ENCODE measurements around the gene LAMA4. TPM values are rescaled to one million over a fixed set of nuclear protein-coding genes. Genes with fewer than 3 reads are reported as not detected.
A peak's percentile ranks its signal among the peaks of the same experiment; 100 is the strongest.

LAMA4 gene
- 497 and 606 TPM in 2 replicates for total RNA-seq

DNA sequence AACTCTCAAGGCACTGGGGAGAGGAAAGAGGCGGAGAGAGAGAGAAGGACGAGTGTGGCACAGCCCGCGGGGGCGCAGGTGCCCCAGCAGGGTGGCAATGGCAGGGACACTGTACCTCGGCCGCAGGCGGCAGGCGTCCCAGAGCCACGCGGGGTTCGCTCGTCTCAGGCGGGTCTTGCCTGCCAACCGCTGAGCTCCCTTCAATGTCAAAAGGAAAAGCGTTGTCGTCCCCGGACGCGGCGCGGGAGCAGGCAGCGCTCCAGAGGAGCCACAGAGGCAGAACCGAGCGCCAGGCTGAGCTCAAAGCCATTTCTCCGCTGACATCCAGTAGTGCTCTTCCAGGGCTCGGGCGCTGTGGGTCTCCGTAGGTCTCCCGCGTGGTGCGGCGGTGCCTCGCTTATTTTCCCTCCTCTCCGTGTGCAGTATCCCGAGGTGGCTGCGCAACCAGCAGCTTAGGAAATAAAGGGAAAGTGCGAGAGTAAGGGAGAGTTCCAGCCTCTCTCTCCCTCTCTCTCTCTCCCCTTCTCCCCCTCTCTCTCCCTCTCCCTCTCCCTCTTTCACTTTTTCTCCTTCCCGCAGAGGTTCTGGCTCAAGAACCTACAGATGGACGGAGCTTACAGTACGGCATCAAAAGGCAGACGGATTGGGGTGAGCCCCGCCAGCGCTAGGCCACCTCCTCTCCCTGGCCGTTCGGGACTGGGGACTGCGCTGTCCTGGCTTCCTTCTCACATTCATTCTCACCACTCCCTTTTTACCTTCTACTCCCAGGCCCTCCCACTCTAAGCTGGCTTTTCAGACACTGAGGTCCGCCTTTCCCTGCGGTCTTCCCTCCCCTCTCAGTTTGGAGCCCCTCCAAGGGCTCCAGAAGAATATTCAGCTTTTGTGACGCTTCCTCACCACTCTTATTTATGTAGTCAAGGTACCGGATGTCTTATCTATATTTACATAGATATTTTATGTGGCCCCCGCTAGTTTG, at the start of gene LAMA4:
LAMA4 (minus strand) TSS at position 727 of the 976 bp plus-strand sequence; CDS start at position 310, 417 bp downstream.
- DNase-seq (ENCODE audit: low read depth in 2 of 2) = peak; percentile 51 to 85

DNA sequence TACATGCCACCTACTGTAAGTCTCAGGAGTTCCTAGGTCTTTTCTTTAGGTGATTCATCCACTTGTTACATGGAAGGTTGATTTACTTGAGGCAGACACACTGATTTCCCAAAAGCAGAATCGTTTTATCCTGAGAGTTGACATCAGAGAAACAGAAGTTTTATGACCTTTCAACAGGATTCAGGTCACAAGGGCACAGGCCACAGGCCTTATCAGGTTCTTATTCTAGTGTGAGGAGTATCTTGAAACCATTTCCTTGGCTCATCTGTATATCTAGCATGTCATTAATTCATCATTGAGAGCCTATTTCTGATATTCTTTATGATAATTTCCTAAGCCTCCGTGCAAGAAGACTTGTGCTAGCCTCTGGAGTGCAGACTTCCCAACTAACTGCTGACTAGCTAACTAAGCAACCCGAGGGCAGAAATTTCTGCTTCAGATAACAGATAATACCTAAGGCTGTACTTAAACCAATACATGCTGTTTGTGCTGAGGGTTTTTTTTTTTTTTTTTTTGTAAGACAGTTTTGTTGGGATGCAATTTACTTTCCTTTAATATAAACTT, 47.9 kb upstream of the LAMA4 start:
- no peak for DNase-seq (ENCODE audit: low read depth in 2 of 2)

- DNase-seq (ENCODE audit: low read depth in 2 of 2) = no peak
These were observed 46.5 kb upstream of the LAMA4 start for GRCh38 chr6:112300896-112301295.

GRCh38 chr6:112298816-112299281, 44.5 kb upstream of the LAMA4 start:
- DNase-seq (ENCODE audit: low read depth in 2 of 2) = peak in 1 of 2 donors; percentile 45

- peak in 1 of 2 donors; percentile 90 for DNase-seq (ENCODE audit: low read depth in 2 of 2)
These were observed 43.8 kb upstream of the LAMA4 start for GRCh38 chr6:112298021-112298745.

DNA sequence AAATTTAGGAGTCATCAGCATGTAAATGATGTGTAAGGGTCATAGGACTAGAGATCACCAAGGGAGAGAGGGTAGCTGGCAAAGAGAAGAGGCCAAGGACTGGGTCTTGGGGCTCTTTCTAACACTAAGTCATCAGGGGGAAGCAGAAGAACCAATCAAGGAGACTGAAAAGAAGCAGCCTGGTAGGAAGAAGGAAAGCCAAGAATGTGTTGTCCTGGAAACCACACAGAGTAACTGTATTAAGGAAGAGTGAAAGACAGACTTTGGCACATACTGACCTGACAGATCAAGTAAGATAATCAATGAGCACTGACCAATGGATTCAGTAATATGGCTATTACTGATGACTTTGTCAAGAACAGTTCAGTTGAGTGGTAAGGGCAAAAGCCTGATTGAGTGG, 42.3 kb upstream of the LAMA4 start:
- no peak for DNase-seq (ENCODE audit: low read depth in 2 of 2)

DNA sequence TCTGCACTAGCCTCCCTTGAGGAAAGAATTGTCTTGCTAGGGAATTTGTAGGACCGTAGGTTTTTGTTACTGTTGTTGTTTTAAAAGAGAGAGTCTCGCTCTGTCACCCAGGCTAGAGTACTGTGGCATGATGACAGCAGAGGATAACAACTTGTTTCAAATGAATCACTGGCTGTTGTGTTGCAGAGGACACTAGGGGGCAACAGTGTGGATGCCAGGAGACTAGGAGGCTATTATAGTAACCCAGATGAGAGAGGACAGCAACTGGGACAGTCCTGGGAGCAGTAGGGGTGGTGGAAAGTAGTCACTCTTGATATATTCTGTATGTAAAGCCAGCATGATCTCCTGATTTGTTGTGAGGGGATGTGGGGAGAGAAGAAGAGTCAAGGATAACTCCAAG, 41.8 kb upstream of the LAMA4 start:
- DNase-seq (ENCODE audit: low read depth in 2 of 2) = peak; percentile 40 to 77

DNA sequence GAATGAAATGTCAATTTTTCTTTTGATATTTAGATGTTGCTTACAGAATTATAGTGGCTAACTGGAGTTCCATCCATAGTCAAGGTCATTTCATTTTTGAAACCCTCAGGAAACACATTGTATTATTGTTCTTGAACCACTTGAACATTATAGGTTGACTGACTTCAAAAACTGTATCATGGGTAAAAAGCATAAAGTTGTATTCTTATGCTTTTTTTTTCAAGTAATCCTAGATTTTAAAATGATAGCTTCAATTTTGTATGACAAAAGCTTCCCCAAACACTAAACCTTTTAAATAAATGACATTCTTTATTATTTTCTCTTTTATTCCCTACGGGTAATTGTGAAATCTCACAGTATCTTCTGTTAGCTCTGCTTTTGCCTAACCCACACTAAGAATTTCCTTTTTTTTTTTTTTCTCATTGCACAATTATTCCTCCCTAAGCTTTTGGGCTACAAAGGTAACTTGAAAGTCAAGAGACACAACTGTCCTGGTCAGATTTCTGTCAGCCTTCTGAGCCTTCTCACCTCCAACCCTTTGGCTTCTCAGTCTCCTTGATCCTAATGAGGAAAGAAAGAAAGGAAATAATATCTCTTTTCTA, 36.9 kb upstream of the LAMA4 start:
- DNase-seq (ENCODE audit: low read depth in 2 of 2) = no peak

DNA sequence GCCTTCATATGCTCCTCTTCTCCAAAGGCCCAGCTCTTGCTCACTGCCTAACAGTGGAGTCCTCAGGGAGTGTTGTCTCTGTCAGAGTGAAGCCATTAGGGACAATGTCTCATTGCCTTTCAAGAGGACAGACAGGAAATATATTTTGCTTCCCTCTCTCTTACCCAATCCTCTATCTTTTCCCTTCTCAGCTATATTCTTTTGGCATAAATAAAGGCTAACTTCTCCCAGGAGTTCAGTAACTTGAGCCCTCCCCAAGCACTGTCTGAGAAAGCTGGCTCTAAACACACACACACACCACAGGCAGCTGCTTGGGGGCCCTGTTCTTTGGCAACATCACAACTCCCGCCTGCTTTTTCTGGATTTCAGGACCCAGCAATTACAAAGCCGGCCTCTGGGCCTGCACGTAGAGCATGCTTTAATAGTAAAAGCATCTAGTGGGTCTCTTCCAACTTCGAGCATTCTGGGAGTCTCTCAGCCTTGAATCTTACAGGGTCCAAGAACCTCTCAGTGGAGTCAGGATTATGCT, 34.7 kb upstream of the LAMA4 start:
- no peak for DNase-seq (ENCODE audit: low read depth in 2 of 2)

DNA sequence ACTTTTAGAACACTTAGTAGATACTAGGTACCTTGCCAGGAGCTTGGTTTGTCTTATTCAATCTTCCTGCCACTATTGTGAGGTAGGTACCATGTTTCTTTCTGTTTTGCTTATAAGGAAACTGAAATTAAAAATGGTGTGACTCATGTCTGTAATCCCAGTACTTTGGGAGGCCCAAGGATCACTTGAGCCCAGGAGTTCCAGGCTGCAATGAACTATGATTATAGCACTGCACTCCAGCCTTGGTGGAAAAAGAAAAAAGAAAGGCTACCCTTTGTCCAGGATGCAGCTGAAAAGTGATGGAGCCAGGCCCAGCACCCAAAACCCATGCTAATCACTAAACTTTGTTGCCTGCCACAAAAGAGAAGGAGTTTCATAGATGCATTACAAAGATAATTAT, 34.1 kb upstream of the LAMA4 start:
- no peak for DNase-seq (ENCODE audit: low read depth in 2 of 2)

GRCh38 chr6:112287577-112288225, 33.3 kb upstream of the LAMA4 start:
- no peak for DNase-seq (ENCODE audit: low read depth in 2 of 2)

- no peak for DNase-seq (ENCODE audit: low read depth in 2 of 2)
These were observed 32.3 kb upstream of the LAMA4 start for GRCh38 chr6:112286500-112287144.

DNA sequence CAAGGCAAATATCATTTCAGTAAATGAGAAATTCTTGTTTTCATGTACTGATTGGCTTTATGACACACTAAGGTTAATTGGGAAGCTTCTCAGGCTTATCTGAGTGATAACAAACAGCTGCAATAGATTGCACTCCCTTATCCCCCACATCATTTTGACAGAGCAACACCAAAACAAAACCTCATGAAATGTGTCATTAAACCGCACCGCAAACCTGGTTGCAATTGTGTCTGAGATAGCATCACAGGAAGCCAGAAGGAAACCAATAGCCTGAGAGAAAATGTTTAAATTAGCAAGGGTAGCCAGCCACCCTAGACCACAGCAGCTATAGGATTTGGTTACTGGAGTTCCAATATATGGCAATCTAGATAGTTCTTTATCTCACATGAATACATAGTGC, 31.6 kb upstream of the LAMA4 start:
- no peak for DNase-seq (ENCODE audit: low read depth in 2 of 2)

DNA sequence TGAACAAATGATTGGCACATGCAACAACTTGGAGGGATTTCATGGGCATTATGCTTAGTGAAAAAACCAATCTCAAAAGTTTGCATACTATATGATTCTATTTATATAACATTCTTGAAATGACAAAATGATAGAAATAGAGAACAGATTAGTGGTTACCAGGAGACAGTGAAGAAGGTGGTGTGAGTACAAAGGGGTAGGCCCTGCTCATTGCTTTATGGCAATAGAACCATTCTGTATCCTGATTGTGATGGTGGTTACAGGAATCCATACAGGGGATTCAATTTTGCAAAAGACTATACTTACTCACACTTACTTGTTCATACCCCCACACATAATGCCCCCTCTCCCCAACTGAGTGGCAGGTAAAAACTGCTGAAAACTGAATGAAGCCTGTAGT, 30.2 kb upstream of the LAMA4 start:
- DNase-seq (ENCODE audit: low read depth in 2 of 2) = no peak

DNA sequence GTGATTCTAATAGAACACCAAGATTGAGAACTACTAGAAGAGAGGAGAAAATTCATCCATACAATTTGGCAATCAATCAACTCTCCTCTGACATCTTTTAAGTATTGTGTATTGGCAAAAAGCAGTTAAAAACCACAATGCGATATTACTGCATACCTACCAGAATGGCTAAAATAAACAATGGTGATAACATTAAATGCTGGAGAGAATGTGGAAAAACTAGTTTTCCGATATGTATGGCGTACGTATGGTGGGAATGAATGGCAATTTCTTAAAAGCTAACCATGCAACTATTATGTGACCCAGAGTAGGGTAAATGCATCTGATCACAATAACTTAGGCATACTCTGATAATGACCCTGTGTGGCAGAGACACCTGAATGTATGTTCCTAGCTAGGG, 29.3 kb upstream of the LAMA4 start:
- DNase-seq (ENCODE audit: low read depth in 2 of 2) = no peak

DNA sequence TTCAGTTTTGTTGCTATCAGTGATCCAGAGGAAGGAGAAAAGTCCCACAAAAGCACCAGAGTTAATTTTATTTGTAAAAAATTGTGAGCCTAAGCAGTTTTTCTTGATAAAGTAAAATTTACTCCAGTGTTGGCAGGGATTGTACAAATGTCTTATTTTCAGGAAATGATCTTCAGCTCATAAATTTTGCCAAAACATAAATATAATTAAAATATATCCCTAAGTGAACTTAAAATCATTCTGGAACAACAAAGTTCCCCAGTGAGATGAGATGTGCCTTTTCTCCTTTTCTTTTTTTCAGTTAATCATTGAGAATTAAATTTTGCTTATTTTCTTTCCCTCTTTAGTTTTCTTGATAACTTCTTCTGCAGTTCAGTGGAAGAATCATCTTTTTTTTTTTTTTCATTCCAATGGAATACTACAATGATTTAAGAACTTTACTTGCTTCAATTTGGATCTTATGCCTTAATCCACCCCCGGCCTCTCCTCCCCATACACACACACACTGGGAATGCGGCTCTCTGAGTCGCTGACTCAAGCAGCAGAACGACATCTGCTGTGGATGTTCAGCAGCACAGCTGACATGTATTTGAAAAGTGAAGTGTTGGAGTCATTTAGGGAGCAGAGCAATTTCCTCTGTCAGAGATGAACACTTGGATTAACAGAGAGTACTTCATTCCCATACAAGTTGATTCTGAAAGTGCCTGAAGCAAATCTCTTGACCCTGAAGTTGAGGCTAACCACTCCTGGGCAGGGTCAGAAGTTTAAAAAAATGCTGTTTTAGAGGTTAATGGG, 27.7 kb upstream of the LAMA4 start:
- DNase-seq (ENCODE audit: low read depth in 2 of 2) = peak; percentile 25 to 72

DNA sequence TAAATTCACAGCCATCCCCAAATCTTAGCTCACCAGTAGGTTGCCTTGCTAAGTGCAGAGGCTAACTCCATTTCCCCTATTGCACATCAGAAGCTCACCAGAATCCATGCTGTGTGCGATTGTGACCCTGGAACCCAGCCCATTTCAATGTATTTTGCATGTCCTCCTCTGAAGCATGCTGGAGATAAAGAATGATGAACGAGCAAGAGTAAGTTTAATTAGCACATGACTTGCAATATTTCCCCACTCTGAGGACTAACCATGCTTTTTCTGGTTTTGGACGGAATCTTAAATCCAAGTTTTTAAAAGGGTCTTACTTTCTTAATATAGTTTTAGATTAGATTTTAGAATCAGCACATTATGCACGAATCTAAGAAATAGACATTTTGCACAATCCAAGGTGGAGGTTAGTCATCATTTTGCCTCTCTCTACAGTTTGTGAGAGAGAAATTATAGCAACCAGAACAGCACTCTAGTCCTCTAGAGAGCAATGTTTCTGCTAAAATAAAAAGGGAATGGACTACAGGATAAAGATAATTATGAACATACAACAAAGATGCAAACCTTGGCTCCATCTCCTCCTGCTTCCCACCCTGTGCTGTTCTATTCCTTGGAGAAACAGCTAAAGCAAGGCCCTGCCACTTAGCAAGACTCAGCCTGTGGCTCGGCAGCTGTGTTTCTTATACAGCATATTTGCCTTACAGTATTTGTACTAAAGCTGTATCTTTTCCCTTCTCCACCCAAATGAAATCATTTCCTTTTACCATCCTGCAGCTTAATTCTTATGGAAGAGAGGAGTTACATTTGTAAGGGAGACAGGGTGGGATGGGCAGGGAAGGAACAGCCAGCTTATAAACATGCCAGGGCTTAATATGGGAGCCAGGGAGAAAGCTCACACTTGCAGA, 24.9 kb upstream of the LAMA4 start:
- DNase-seq (ENCODE audit: low read depth in 2 of 2) = no peak

GRCh38 chr6:112275365-112275764, 21.0 kb upstream of the LAMA4 start:
- DNase-seq (ENCODE audit: low read depth in 2 of 2) = no peak

All from dermis microvascular lymphatic vessel endothelial cell (primary cell).